Loucy (cell line): ENCODE data around the gene CAPN2.
A peak's percentile ranks its signal among the peaks of the same experiment; 100 is the strongest.

ENCODE experiments used
- H2AFZ ChIP-seq: fragments of 200-600 bp; sonication (generic); 2 replicates; pipeline ENCODE4 v1.6.0; 2016; ENCODE audit warnings: antibody characterized with exemption, mild to moderate bottlenecking, low read length, moderate library complexity
- H3F3A ChIP-seq: fragments of 200-600 bp; 2 replicates; pipeline ENCODE4 v1.6.0; 2016; ENCODE audit warnings: antibody characterized with exemption, low read depth, mild to moderate bottlenecking
- H3K27me3 ChIP-seq: fragments of 200-600 bp; sonication (generic); 2 replicates; pipeline ENCODE4 v1.6.1; 2014; ENCODE audit warnings: low read length, mild to moderate bottlenecking; ENCODE audit not compliant: insufficient read depth, poor library complexity, severe bottlenecking
- H3K36me3 ChIP-seq: fragments of 200-600 bp; sonication (generic); 2 replicates; pipeline ENCODE4 v1.6.1; 2016; ENCODE audit warnings: low read length; ENCODE audit not compliant: insufficient read depth
- H3K4me1 ChIP-seq: fragments of 200-600 bp; sonication (generic); 2 replicates; pipeline ENCODE4 v1.5.1; 2014; ENCODE audit warnings: low read length, mild to moderate bottlenecking; ENCODE audit not compliant: insufficient read depth, poor library complexity, severe bottlenecking
- H3K4me2 ChIP-seq: fragments of 200-600 bp; sonication (generic); 2 replicates; pipeline ENCODE4 v1.6.0; 2014; ENCODE audit warnings: antibody characterized with exemption, low read length, low read depth, mild to moderate bottlenecking; ENCODE audit not compliant: poor library complexity, severe bottlenecking
- H3K4me3 ChIP-seq: fragments of 200-600 bp; sonication (generic); 2 replicates; pipeline ENCODE4 v1.5.1; 2014; ENCODE audit warnings: low read length, mild to moderate bottlenecking, mixed read lengths; ENCODE audit not compliant: poor library complexity, severe bottlenecking
- H3K79me2 ChIP-seq: fragments of 200-600 bp; sonication (generic); 2 replicates; pipeline ENCODE4 v1.6.1; 2014; ENCODE audit warnings: low read length; ENCODE audit not compliant: insufficient read depth
- H3K9ac ChIP-seq: fragments of 200-600 bp; sonication (generic); 2 replicates; pipeline ENCODE4 v1.6.0; 2014; ENCODE audit warnings: mild to moderate bottlenecking, low read depth, low read length, moderate library complexity; ENCODE audit not compliant: poor library complexity, severe bottlenecking
- H3K9me2 ChIP-seq: fragments of 200-600 bp; sonication (generic); replicated peaks from 2 replicates; pipeline ENCODE4 v1.6.1; 2016; ENCODE audit warnings: low read depth, low read length, mixed read lengths
- H3K9me3 ChIP-seq: fragments of 200-600 bp; sonication (generic); 2 replicates; pipeline ENCODE4 v1.6.1; 2014; ENCODE audit warnings: mild to moderate bottlenecking, antibody characterized with exemption, low read length, low read depth; ENCODE audit not compliant: insufficient read depth
- H4K20me1 ChIP-seq: fragments of 200-600 bp; sonication (generic); 2 replicates; pipeline ENCODE4 v1.6.0; 2014; ENCODE audit warnings: antibody characterized with exemption, low read length, mild to moderate bottlenecking; ENCODE audit not compliant: insufficient read depth, poor library complexity, severe bottlenecking
- EZH2phosphoT487 ChIP-seq: fragments of 200-600 bp; IDR thresholded peaks from 2 replicates; pipeline ENCODE4 v1.6.1; 2018; ENCODE audit warnings: antibody characterized with exemption, mild to moderate bottlenecking, moderate library complexity, borderline replicate concordance
- TF ChIP-seq, protein P1 (sequence below): fragments of 200-600 bp; sonication (generic); conservative IDR thresholded peaks from 2 replicates; pipeline ENCODE4 v1.5.1; 2014; ENCODE audit warnings: mild to moderate bottlenecking, antibody characterized with exemption, low read length

The CAPN2 gene

DNA sequence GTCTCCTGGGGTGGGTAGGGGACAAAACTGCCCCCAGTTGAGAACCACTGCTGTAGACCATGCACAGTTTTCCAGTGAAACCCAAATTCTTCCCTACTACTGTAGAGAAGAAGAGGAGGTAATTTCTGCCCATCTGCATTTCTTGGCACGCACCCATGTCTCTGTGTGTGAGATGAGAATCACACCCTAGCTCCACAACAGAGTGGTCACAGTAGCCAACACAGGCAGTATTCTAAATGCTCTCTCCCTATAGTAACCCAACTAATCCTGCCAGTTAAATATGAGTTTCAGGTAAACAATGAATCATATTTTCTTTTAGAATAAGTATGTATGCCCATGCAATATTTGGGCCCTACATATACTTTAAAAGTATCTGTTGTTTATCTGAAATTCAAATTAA is 1.2 kb upstream of the CAPN2 start:
- Histone ChIP-seq H3K9me2 (no peaks in the 10 kb centered on the region), H3K4me1 (peaks cover 21% of the 10 kb centered on the region), H4K20me1 (no peaks in the 10 kb centered on the region), H3K9ac (no peak overlapping the region), H3K27me3 (no peaks in the 10 kb centered on the region), H3K36me3 (no peaks in the 10 kb centered on the region), H3F3A (no peaks in the 10 kb centered on the region), H3K9me3 (no peaks in the 10 kb centered on the region), H3K79me2 (no peaks in the 10 kb centered on the region), H2AFZ (no peak overlapping the region), H3K4me2 (no peak overlapping the region), H3K4me3 (no peak overlapping the region)
- TF ChIP-seq, protein P1, sequence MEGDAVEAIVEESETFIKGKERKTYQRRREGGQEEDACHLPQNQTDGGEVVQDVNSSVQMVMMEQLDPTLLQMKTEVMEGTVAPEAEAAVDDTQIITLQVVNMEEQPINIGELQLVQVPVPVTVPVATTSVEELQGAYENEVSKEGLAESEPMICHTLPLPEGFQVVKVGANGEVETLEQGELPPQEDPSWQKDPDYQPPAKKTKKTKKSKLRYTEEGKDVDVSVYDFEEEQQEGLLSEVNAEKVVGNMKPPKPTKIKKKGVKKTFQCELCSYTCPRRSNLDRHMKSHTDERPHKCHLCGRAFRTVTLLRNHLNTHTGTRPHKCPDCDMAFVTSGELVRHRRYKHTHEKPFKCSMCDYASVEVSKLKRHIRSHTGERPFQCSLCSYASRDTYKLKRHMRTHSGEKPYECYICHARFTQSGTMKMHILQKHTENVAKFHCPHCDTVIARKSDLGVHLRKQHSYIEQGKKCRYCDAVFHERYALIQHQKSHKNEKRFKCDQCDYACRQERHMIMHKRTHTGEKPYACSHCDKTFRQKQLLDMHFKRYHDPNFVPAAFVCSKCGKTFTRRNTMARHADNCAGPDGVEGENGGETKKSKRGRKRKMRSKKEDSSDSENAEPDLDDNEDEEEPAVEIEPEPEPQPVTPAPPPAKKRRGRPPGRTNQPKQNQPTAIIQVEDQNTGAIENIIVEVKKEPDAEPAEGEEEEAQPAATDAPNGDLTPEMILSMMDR: no peak
- no peak for TF ChIP-seq EZH2phosphoT487

DNA sequence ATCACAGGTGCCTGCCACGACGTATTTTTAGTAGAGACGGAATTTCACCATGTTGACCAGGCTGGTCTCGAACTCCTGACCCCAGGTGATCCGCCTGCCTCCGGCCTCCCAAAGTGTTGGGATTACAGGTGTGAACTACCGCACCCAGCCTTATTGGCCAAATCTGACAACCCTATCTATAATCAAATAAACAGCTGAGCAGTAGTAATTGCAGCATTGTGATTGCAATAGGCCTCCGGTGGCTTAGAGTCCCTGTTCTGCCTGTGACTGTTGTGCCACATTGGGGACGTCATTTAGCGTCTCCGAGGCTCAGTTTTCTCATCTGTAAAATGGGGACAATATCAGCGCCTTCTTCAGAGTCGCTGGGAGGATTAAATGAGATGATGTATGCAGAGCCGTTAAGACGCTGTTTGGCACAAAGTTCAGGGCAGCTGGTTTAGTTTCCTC is 569 bp upstream of the CAPN2 start:
- Histone ChIP-seq H3K9me3 (no peaks in the 10 kb centered on the region), H4K20me1 (no peaks in the 10 kb centered on the region), H2AFZ (no peak overlapping the region), H3K36me3 (no peaks in the 10 kb centered on the region), H3K9ac (no peak overlapping the region), H3K4me3 (peak overlapping the region; percentile 73), H3K9me2 (no peaks in the 10 kb centered on the region), H3K27me3 (no peaks in the 10 kb centered on the region), H3F3A (no peaks in the 10 kb centered on the region), H3K4me1 (peaks cover 27% of the 10 kb centered on the region), H3K79me2 (no peaks in the 10 kb centered on the region), H3K4me2 (peak overlapping the region; percentile 67)
- TF ChIP-seq EZH2phosphoT487: no peak
- TF ChIP-seq, protein P1: no peak

DNA sequence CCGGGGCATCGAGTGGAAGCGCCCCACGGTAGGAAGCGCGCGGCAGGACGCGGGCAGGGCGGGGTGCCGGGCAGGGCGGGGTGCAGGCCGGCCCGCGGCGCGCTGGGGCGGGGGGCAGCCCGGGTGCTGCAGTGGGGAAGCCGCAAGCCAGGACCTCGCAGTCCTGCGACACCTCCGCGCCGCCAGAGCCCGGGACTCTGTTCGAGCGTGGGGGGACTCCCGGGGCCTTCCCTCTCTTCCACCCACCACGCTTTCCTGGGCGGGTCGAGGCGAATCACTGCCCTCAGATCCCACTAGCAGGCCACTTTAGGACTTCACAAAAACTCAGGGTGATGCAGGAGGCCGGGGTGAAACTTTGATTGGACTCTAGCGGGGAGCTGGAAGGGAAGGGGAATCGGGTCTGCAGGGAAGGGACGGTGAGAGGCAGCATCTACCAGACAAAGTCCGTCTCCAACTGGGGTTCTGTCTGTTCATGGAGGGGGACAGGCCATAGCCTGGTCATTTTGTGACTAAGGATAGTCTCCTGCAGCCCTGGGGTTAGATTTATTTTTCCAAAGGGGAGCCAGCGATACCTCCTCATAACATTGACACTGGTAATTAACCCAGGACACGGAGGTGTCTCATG is 623 bp downstream of the CAPN2 start:
- Histone ChIP-seq H3K4me2 (peak overlapping the region; percentile 67), H3K79me2 (no peaks in the 10 kb centered on the region), H3K9me2 (no peaks in the 10 kb centered on the region), H3K4me3 (peak overlapping the region; percentile 73), H3K27me3 (no peaks in the 10 kb centered on the region), H3K9ac (peak overlapping the region; percentile 61), H2AFZ (peak overlapping the region; percentile 93), H3K4me1 (peaks cover 32% of the 10 kb centered on the region), H3F3A (no peaks in the 10 kb centered on the region), H3K36me3 (no peaks in the 10 kb centered on the region), H3K9me3 (no peaks in the 10 kb centered on the region), H4K20me1 (no peaks in the 10 kb centered on the region)
- TF ChIP-seq, protein P1: no peak
- no peak for TF ChIP-seq EZH2phosphoT487
